Inflammatory macrophage treated with lipopolysaccharide for 1 hour (primary cell): ENCODE results near the gene PTPN18.
"Not testable (repeated sequence)": the region's sequence is repeated elsewhere in the genome, so short reads cannot be mapped to it uniquely, and the experiment has no call there.

Source experiments
- DNase-seq, 2 donors: peaks; one replicate each; pipeline ENCODE4 v3.0.0-alpha.2; 2020 to 2022

PTPN18 gene

GRCh38 chr2:130355578-130356431, at the start of gene PTPN18:
TSS of gene PTPN18 (plus strand) at chr2:130356056. CDS start at chr2:130356108, 52 bp downstream.
- peak; percentile 90 to 93 for DNase-seq

GRCh38 chr2:130307850-130308249, 48.0 kb upstream of the PTPN18 start:
- no peak for DNase-seq

- no peak for DNase-seq
Measured at GRCh38 chr2:130310881-130311280, 45.0 kb upstream of the PTPN18 start.

GRCh38 chr2:130313812-130314334, 42.0 kb upstream of the PTPN18 start:
- DNase-seq = no peak

- no peak for DNase-seq
Measured at GRCh38 chr2:130314377-130314776, 41.5 kb upstream of the PTPN18 start.

- no peak for DNase-seq
Measured at GRCh38 chr2:130316596-130316995, 39.3 kb upstream of the PTPN18 start.

GRCh38 chr2:130318906-130319305, 37.0 kb upstream of the PTPN18 start:
- no peak for DNase-seq

GRCh38 chr2:130319536-130319935, 36.3 kb upstream of the PTPN18 start:
- no peak for DNase-seq

GRCh38 chr2:130327703-130328527, 27.9 kb upstream of the PTPN18 start:
- DNase-seq = no peak

GRCh38 chr2:130328710-130329109, 27.1 kb upstream of the PTPN18 start:
- DNase-seq = no peak

GRCh38 chr2:130332271-130333073, 23.4 kb upstream of the PTPN18 start:
- DNase-seq = peak; percentile 63 to 80

GRCh38 chr2:130333253-130333652, 22.6 kb upstream of the PTPN18 start:
- not testable (repeated sequence) for DNase-seq

GRCh38 chr2:130334026-130334425, 21.8 kb upstream of the PTPN18 start:
- DNase-seq = no peak

- DNase-seq = no peak
Measured at GRCh38 chr2:130335226-130335625, 20.6 kb upstream of the PTPN18 start.

GRCh38 chr2:130336150-130336876, 19.5 kb upstream of the PTPN18 start:
- DNase-seq = no peak

GRCh38 chr2:130336877-130337734, 18.8 kb upstream of the PTPN18 start:
- peak in 1 of 2 donors; percentile 53 for DNase-seq

- peak; percentile 76 to 95 for DNase-seq
Measured at GRCh38 chr2:130337735-130338325, 18.0 kb upstream of the PTPN18 start.

- no peak for DNase-seq
Measured at GRCh38 chr2:130338793-130339345, 17.0 kb upstream of the PTPN18 start.

- peak in 1 of 2 donors; percentile 75 for DNase-seq
Measured at GRCh38 chr2:130339885-130340745, 15.7 kb upstream of the PTPN18 start.
